Sciatic nerve (tissue), 2 donors: ENCODE results near the gene NTN4. TPM values are rescaled to one million over a fixed set of nuclear protein-coding genes. Genes with fewer than 3 reads are reported as not detected.
A peak's percentile ranks its signal among the peaks of the same experiment; 100 is the strongest.
"Not testable (repeated sequence)": the region's sequence is repeated elsewhere in the genome, so short reads cannot be mapped to it uniquely, and the experiment has no call there.

Source experiments
- ATAC-seq: fragments of 200-7000 bp; cut with Tn5 transposase; one replicate; pipeline ENCODE4 v1.9.1; 2020; ENCODE audit warnings: mild to moderate bottlenecking, moderate library complexity
- DNase-seq: peaks from one replicate; pipeline ENCODE4 v3.0.0-alpha.2; 2020; ENCODE audit warnings: low spot score
- intact Hi-C: fragments of 100-400 bp; cut with DNase I; formaldehyde crosslinking; loops from one replicate; pipeline ENCODE4 v1.14.2; 2022
- total RNA-seq: library from RNA; stranded (reverse); fragmentation: NEBNext Ultra II Directional; extraction: Animal tissue kit (Norgen Biotek cat#: 25700); gene quantifications from one replicate; pipeline ENCODE4 v1.2.1, GENCODE V29; 2021
- donor health status: DM: no; HTN: no; CAD: no.
- donor health status: DM: no; HTN: no; CAD: no.

NTN4 gene
- total RNA-seq, 1 donor from 2014 or later: 40.3 TPM

- intact Hi-C loops: no loop called here
- DNase-seq (no peak), ATAC-seq (no peak)
Measured at GRCh38 chr12:95687937-95688336, 102.6 kb downstream of the NTN4 start.

GRCh38 chr12:95683418-95683817 lies 107.1 kb downstream of the NTN4 start:
- DNase-seq (no peak), ATAC-seq (no peak)
- intact Hi-C loops: no loop called here

DNA sequence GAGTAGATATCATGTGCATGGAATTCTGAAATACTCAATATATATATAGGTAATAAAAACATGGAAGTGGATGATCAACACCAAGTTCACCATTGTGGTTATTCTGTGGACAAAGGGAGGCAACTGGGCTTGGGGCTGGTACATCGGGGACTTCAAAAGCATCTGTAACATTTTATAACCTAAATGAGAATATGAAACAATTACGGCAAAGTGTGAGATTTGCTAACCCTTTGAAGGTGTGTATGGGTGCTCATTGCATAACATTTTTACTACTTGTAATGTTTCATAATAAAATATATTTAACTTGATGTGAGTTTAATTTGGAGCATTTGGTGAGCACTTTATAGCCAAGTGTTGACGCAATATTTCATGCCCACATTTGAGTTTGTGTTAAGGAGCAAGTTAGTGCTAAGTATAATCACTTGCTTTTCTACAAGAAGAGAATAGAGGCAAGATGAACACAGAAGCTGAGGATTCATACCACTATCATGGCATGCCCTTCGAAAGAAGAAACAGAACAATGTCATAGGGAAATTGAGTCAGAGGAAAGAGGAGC lies 109.3 kb downstream of the NTN4 start:
- intact Hi-C loops: no loop called here
- ATAC-seq (no peak), DNase-seq (no peak)

DNA sequence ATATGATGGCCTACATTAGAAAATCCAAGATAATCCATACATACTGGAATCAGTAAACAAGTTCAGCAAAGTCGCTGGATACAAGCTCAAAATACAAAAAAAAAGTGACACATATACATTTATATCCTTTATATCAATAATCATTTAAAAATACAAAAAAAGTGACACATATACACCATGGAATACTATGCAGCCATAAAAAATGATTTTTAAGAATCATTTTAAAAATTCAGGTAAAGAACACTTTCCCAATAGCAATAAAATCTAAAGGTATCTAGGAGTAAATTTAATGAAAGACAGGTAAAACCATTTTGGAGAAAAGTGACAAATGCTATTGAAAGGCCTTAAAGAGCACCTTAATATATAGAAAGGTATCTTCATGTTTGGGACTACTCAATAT lies 111.9 kb downstream of the NTN4 start:
- no peak for DNase-seq
- intact Hi-C loops: no loop called here
- ATAC-seq: no peak

DNA sequence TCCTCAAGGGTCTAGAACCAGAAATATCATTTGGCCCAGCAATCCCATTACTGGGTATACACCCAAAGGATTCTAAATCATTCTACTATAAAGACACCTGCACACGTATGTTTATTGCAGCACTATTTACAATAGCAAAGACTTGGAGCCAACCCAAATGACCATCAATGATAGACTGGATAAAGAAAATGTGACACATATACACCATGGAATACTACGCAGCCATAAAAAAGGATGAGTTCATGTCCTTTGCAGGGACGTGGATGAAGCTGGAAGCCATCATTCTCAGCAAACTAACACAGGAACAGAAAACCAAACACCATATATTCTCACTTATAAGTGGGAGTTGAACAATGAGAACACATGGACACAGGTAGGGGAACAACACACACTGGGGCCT lies 112.8 kb downstream of the NTN4 start:
- intact Hi-C loops, DNase-seq, ATAC-seq: not testable (repeated sequence)

GRCh38 chr12:95674631-95675030 lies 115.9 kb downstream of the NTN4 start:
- DNase-seq (no peak), ATAC-seq (no peak)
- intact Hi-C loops: no loop called here

- intact Hi-C loops: no loop called here
- DNase-seq (no peak), ATAC-seq (no peak)
Measured at GRCh38 chr12:95674163-95674562, 116.4 kb downstream of the NTN4 start.

GRCh38 chr12:95673576-95673975 lies 117.0 kb downstream of the NTN4 start:
- intact Hi-C loops: no loop called here
- ATAC-seq (no peak), DNase-seq (no peak)

DNA sequence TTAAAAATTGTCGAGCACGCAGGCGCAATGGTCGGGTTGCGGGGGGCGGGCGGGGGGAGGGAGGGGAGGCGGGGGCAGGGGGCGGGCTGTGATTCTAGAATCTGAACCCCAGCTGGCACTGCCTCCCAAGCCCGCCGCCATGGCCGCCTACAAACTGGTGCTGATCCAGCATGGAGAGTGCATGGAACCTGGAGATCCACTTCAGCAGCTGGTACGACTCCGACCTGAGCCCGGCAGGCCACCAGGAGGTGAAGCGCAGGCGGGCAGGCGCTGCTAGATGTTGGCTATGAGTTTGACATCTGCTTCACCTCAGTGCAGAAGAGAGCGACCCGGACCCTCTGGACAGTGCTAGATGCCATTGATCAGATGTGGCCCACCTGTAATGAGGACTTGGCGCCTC lies 118.4 kb downstream of the NTN4 start:
- intact Hi-C loops: no loop called here
- no peak for ATAC-seq
- no peak for DNase-seq

DNA sequence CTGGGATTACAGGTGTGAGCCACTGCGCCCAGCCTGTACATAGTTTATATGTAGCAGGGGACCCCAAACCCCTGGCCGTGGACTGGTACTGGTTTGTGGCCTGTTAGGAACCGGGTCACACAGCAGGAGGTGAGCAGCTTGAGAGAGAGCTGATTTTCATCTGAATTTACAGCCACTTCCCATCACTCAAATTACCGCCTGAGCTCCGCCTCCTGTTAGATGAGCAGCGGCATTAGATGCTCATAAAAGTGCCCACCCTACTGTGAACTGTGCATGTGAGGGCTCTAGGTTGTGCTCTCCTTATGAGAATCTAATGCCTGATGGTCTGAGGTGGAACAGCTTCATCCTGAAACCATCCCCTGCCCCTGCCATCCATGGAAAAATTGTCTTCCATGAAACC lies 119.3 kb downstream of the NTN4 start:
- no peak for ATAC-seq
- no peak for DNase-seq
- intact Hi-C loops: no loop called here

DNA sequence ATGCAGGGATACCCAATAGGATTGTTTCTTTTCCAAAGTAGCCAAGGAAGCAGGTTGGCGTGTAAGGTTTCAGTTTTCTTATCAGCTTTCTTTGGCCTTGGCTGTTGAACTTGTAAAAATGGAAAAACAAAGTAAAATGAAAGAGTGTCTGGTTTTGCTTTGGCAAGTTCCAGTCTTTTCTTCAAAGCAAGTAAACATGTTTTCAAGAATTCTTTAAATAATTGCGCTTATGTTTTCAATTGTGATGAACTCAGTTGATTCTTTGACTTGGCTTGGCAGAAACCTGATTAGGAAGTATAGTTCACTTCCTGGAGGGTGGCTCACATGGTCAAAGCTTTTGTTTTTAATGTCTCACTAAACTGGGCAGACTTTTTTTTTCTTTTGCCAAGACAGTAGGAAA lies 127.0 kb downstream of the NTN4 start:
- intact Hi-C loops: no loop called here
- DNase-seq (no peak), ATAC-seq (peak; percentile 58)

DNA sequence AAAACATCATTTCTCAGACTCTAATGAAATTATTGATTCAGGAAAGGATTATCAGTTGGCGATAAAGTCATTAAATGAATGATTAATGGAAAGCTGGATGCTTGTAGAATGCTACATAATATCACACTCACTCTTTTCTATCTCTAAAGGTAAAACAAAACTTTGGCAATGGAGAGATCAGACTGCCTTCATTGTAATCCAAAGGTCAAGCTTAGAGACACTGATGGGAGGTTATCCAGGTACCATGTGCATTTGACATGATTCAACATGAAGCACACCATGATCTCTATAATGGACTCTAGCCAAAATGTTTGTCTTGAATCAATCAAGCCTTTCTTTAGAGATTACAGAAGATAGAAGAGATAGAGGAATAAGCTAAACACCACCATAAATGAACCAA lies 129.2 kb downstream of the NTN4 start:
- ATAC-seq (no peak), DNase-seq (no peak)
- intact Hi-C loops: no loop called here

DNA sequence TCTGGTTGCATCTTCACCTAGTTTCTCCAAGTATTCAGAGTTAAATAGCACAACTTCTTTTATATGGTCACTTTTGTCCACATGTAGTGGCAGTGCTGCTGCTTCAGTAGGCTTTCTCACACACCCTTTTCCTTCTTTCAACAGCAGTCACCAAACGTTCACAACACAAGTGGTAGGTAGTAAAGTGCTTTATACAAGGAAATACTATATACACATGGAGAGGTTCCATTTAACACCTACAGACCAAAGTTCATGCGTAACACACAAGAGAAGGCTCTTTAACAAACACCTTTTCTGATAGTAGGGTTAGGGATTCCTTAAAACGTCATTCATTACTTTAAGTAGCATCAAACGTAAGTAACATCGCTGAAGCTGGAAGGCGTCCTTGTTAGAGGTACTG lies 132.2 kb downstream of the NTN4 start:
- intact Hi-C loops: no loop called here
- DNase-seq: no peak
- no peak for ATAC-seq

DNA sequence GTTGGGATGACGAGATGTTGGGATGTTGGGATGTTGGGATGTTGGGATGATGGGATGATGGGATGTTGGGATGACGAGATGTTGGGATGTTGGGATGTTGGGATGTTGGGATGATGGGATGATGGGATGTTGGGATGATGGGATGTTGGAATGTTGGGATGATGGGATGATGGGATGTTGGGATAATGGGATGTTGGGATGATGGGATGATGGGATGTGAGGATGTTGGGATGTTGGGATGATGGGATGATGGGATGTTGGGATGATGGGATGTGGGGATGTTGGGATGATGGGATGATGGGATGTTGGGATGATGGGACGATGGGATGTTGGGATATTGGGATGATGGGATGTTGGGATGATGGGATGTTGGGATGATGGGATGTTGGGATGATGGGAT lies 135.9 kb downstream of the NTN4 start:
- intact Hi-C loops, ATAC-seq, DNase-seq: not testable (repeated sequence)

GRCh38 chr12:95653771-95654546 lies 136.6 kb downstream of the NTN4 start:
- no peak for DNase-seq
- intact Hi-C loops: no loop called here

DNA sequence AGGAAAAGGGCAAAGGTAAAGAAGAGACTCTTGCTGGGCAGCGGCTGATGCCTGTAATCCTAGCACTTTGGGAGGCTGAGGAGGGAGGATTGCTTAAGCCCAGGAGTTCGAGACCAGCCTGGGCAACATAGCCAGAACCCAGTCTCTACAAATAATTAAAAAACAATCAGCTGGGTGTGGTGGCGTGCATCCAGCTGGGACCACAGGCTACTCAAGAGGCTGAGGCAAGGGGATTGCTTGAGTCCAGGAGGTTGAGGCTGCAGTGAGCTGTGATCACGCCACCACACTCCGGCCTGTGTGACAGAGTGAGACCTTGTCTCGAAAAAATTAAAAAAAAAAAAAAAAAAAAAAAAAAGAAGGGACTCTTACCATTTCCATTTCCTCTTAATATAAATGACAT lies 138.9 kb downstream of the NTN4 start:
- ATAC-seq (no peak), DNase-seq (no peak)
- intact Hi-C loops: no loop called here

More at GRCh38 chr12:95653771-95654546, 136.6 kb downstream of the NTN4 start:
- ATAC-seq: peak; percentile 95

GRCh38 chr12:95648990-95649791 lies 141.4 kb downstream of the NTN4 start:
- intact Hi-C loops: no loop called here
- DNase-seq: no peak
- no peak for ATAC-seq

- intact Hi-C loops: no loop called here
- ATAC-seq (no peak), DNase-seq (no peak)
Measured at GRCh38 chr12:95646781-95647190, 143.8 kb downstream of the NTN4 start.

- DNase-seq (no peak), ATAC-seq (no peak)
- intact Hi-C loops: no loop called here
Measured at GRCh38 chr12:95643256-95643655, 147.3 kb downstream of the NTN4 start.

DNA sequence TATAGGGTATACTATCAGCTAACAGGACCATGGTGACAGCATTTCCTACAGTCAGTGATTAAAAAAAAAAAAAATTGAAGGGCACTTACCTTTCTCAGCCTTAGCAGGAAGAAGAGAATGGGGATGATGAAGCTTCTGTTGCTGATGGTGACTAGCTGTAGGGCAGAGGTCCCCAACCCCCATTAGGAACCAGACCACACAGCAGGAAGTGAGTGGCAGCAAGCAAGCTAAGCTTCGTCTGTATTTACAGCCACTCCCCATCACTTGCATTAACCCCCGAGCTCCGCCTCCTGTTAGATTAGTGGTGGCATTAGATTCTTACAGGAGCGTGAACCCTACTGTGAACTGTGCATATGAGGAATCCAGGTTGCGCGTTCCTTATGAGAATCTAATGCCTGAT lies 148.0 kb downstream of the NTN4 start:
- intact Hi-C loops: no loop called here
- ATAC-seq (no peak), DNase-seq (no peak)
